OCI-LY1 (cell line): ENCODE measurements around the gene HNRNPL.
"Not testable (repeated sequence)": the region's sequence is repeated elsewhere in the genome, so short reads cannot be mapped to it uniquely, and the experiment has no call there.

Source experiments
- H2AFZ ChIP-seq: fragments of 200-600 bp; sonication (generic), shearing (Covaris generic); 2 replicates; pipeline ENCODE4 v1.6.0; 2014; ENCODE audit warnings: antibody characterized with exemption, mild to moderate bottlenecking, low read length
- H3F3A ChIP-seq: fragments of 200-600 bp; sonication (generic), shearing (Covaris generic); 2 replicates; pipeline ENCODE4 v1.6.0; 2014; ENCODE audit warnings: mild to moderate bottlenecking, antibody characterized with exemption, low read length, moderate library complexity; ENCODE audit not compliant: insufficient read depth
- H3K27ac ChIP-seq: fragments of 200-600 bp; sonication (generic); 2 replicates; pipeline ENCODE4 v1.5.1; 2014; ENCODE audit warnings: low read length, mixed run types, mild to moderate bottlenecking, low read depth; ENCODE audit not compliant: poor library complexity, severe bottlenecking
- H3K27me3 ChIP-seq: fragments of 200-600 bp; sonication (generic); 2 replicates; pipeline ENCODE4 v1.6.0; 2014; ENCODE audit warnings: antibody characterized with exemption, mild to moderate bottlenecking, low read length, moderate library complexity; ENCODE audit not compliant: insufficient read depth
- H3K36me3 ChIP-seq: fragments of 200-600 bp; sonication (generic); 2 replicates; pipeline ENCODE4 v1.6.1; 2014; ENCODE audit warnings: mild to moderate bottlenecking, antibody characterized with exemption, low read length, moderate library complexity, mixed read lengths; ENCODE audit not compliant: insufficient read depth
- H3K4me1 ChIP-seq: fragments of 200-600 bp; sonication (generic); 2 replicates; pipeline ENCODE4 v1.5.1; 2014; ENCODE audit warnings: mild to moderate bottlenecking, low read length, moderate library complexity; ENCODE audit not compliant: insufficient read depth, severe bottlenecking
- H3K4me2 ChIP-seq: fragments of 200-600 bp; sonication (generic), shearing (Covaris generic); 2 replicates; pipeline ENCODE4 v1.6.1; 2014; ENCODE audit warnings: low read length
- H3K4me3 ChIP-seq: fragments of 200-600 bp; sonication (generic); 2 replicates; pipeline ENCODE4 v1.5.1; 2014; ENCODE audit warnings: low read length, low read depth, mild to moderate bottlenecking, mixed read lengths; ENCODE audit not compliant: poor library complexity, severe bottlenecking
- H3K79me2 ChIP-seq: fragments of 200-600 bp; shearing (Covaris generic); 2 replicates; pipeline ENCODE4 v1.6.1; 2016; ENCODE audit warnings: mixed run types, low read length, mixed read lengths; ENCODE audit not compliant: insufficient read depth
- H3K9ac ChIP-seq: fragments of 200-600 bp; sonication (generic), shearing (Covaris generic); 2 replicates; pipeline ENCODE4 v1.6.1; 2014; ENCODE audit warnings: mild to moderate bottlenecking, low read length, mixed read lengths
- H3K9me2 ChIP-seq: fragments of 200-600 bp; sonication (generic), shearing (Covaris generic); 2 replicates; pipeline ENCODE4 v1.6.1; 2014; ENCODE audit warnings: low read depth, mild to moderate bottlenecking, low read length, mixed read lengths
- H3K9me3 ChIP-seq: fragments of 200-600 bp; shearing (Covaris generic); 2 replicates; pipeline ENCODE4 v1.6.1; 2014; ENCODE audit warnings: low read length, mixed read lengths
- H4K20me1 ChIP-seq: fragments of 200-600 bp; sonication (generic), shearing (Covaris generic); 2 replicates; pipeline ENCODE4 v1.6.0; 2016; ENCODE audit warnings: mild to moderate bottlenecking, low read length; ENCODE audit not compliant: insufficient read depth
- CTCF ChIP-seq: fragments of 200-600 bp; sonication (generic), shearing (Covaris generic); IDR thresholded peaks from 2 replicates; pipeline ENCODE4 v1.5.1; 2017; ENCODE audit warnings: mild to moderate bottlenecking, antibody characterized with exemption, low read length, moderate library complexity, mixed read lengths
- EZH2 ChIP-seq: fragments of 200-600 bp; sonication (generic), shearing (Covaris generic); IDR thresholded peaks from 2 replicates; pipeline ENCODE4 v1.8.0; 2017; ENCODE audit warnings: borderline replicate concordance, mixed run types, mild to moderate bottlenecking, antibody characterized with exemption, low read length, moderate library complexity, mixed read lengths

Gene HNRNPL

GRCh38 chr19:38799104-38799503 lies 50.7 kb downstream of the HNRNPL start:
- no peaks in the 10 kb centered on the region for H4K20me1 ChIP-seq
- no peaks in the 10 kb centered on the region for H3F3A ChIP-seq
- no peaks in the 10 kb centered on the region for H3K9me3 ChIP-seq
- H3K4me2 ChIP-seq, result no peak overlapping the region
- TF ChIP-seq CTCF (no peak), EZH2 (no peak)
- H3K27me3 ChIP-seq, result no peaks in the 10 kb centered on the region
- no peak overlapping the region for H2AFZ ChIP-seq
- H3K4me1 ChIP-seq, result no peaks in the 10 kb centered on the region
- H3K36me3 ChIP-seq, result no peaks in the 10 kb centered on the region
- no peaks in the 10 kb centered on the region for H3K79me2 ChIP-seq
- H3K27ac ChIP-seq, result no peak overlapping the region
- H3K9ac ChIP-seq, result no peak overlapping the region
- H3K9me2 ChIP-seq, result no peaks in the 10 kb centered on the region
- H3K4me3 ChIP-seq, result no peak overlapping the region

GRCh38 chr19:38797781-38798180 lies 52.0 kb downstream of the HNRNPL start:
- not testable (repeated sequence) for H2AFZ ChIP-seq, H3K9ac ChIP-seq, H3K4me3 ChIP-seq, H3K4me2 ChIP-seq, H3K4me1 ChIP-seq, H3K79me2 ChIP-seq, H3F3A ChIP-seq, H3K27me3 ChIP-seq, H4K20me1 ChIP-seq, H3K36me3 ChIP-seq, H3K9me3 ChIP-seq, H3K27ac ChIP-seq, H3K9me2 ChIP-seq

GRCh38 chr19:38796154-38796553 lies 53.6 kb downstream of the HNRNPL start:
- Histone ChIP-seq H3F3A (no peaks in the 10 kb centered on the region), H3K9ac (no peak overlapping the region), H3K36me3 (no peaks in the 10 kb centered on the region), H3K27me3 (no peaks in the 10 kb centered on the region), H3K4me1 (peaks cover 13% of the 10 kb centered on the region), H3K79me2 (no peaks in the 10 kb centered on the region), H2AFZ (no peak overlapping the region), H3K4me2 (no peak overlapping the region), H3K27ac (no peak overlapping the region), H3K9me3 (no peaks in the 10 kb centered on the region), H3K4me3 (no peak overlapping the region), H4K20me1 (no peaks in the 10 kb centered on the region), H3K9me2 (no peaks in the 10 kb centered on the region)
- TF ChIP-seq EZH2, result no peak
- no peak for TF ChIP-seq CTCF

- TF ChIP-seq CTCF, result no peak
- no peak for TF ChIP-seq EZH2
- Histone ChIP-seq H3K27me3 (no peaks in the 10 kb centered on the region), H3F3A (no peaks in the 10 kb centered on the region), H3K4me3 (no peak overlapping the region), H3K79me2 (no peaks in the 10 kb centered on the region), H3K9me3 (no peaks in the 10 kb centered on the region), H3K36me3 (no peaks in the 10 kb centered on the region), H4K20me1 (no peaks in the 10 kb centered on the region), H2AFZ (no peak overlapping the region), H3K9me2 (no peaks in the 10 kb centered on the region), H3K4me1 (peaks cover 13% of the 10 kb centered on the region), H3K27ac (no peak overlapping the region), H3K4me2 (no peak overlapping the region), H3K9ac (no peak overlapping the region)
These were observed 54.2 kb downstream of the HNRNPL start for GRCh38 chr19:38795549-38795948.
